K562 (cell line): ENCODE data around the gene MAP3K14. TPM values are rescaled to one million over a fixed set of nuclear protein-coding genes. Genes with fewer than 3 reads are reported as not detected.

Source experiments
- ATAC-seq: fragments of 200-7000 bp; cut with Tn5 transposase; 3 replicates; pipeline ENCODE4 v1.9.1; 2020; ENCODE audit warnings: moderate library complexity
- BruUV-seq: library from RNA; stranded (reverse); fragments of 400-500 nt; replicated peaks from 2 replicates; lab custom pipeline; 2021; lab: Mats Ljungman, UMichigan
- CTCF ChIA-PET: fragments of 300-600 bp; formaldehyde crosslinking; extraction: SDS; loops from one replicate; lab custom pipeline; 2021; ENCODE audit warnings: low intra/inter-chr PET ratio; lab: Yijun Ruan, JAX
- POLR2A ChIA-PET: fragments of 300-600, 350-650 bp; sonication (Branson Sonifier 250); formaldehyde crosslinking; extraction: SDS; loops from one replicate; lab custom pipeline; 2021; ENCODE audit warnings: antibody characterized with exemption, inconsistent platforms; lab: Yijun Ruan, JAX
- DNase-seq, 4 experiments: peaks; one replicate each; pipeline versions ENCODE4 v3.0.0 to v3.0.0-alpha.2; 2011 to 2018; ENCODE audit warnings: low spot score in 3 of 4, mixed read lengths in 3 of 4; ENCODE audit errors: extremely low read depth in 1 of 4
- FAIRE-seq: peaks from 2 replicates; lab custom pipeline; 2011; peaks lifted over from hg19 to GRCh38; lab: Jason Lieb, UNC
- H2AFZ ChIP-seq: 2 replicates; pipeline ENCODE4 v1.6.0; 2011; ENCODE audit warnings: low read depth, low read length, control low read depth, inconsistent platforms
- H3K27ac ChIP-seq: fragments of 200-600 bp; 3 replicates; pipeline ENCODE4 v1.8.0; 2011; ENCODE audit warnings: low read depth, mild to moderate bottlenecking, control low read depth, inconsistent platforms, low read length, moderate library complexity, mixed read lengths; ENCODE audit errors: extremely low read depth
- H3K27me3 ChIP-seq, 2 experiments: fragments of 300-600 bp in 1 of 2; 2 replicates in 1 of 2; 3 replicates in 1 of 2; pipeline versions ENCODE4 v1.6.0 to v1.8.0; 2011; ENCODE audit warnings: inconsistent platforms in 2 of 2, low read length in 2 of 2, mild to moderate bottlenecking in 1 of 2, mixed read lengths in 1 of 2, moderate library complexity in 1 of 2; ENCODE audit not compliant: control insufficient read depth in 2 of 2, insufficient read depth in 2 of 2
- H3K36me3 ChIP-seq: fragments of 300-600 bp; 3 replicates; pipeline ENCODE4 v1.8.0; 2011; ENCODE audit warnings: mild to moderate bottlenecking, low read length, inconsistent platforms; ENCODE audit not compliant: control insufficient read depth, insufficient read depth
- H3K4me1 ChIP-seq, 2 experiments: fragments of 200-600 bp in 1 of 2; replicated peaks in 1 of 2; 2 replicates in 1 of 2; 3 replicates in 1 of 2; pipeline versions ENCODE4 v1.5.1 to v1.8.0; 2011; ENCODE audit warnings: inconsistent platforms in 2 of 2, low read length in 2 of 2, mild to moderate bottlenecking in 1 of 2, mixed read lengths in 1 of 2, moderate library complexity in 1 of 2; ENCODE audit not compliant: control insufficient read depth in 2 of 2, insufficient read depth in 2 of 2
- H3K4me2 ChIP-seq: 2 replicates; pipeline ENCODE4 v1.6.1; 2011; ENCODE audit warnings: low read length, control low read depth, inconsistent platforms, mixed read lengths; ENCODE audit not compliant: insufficient read depth
- H3K4me3 ChIP-seq: fragments of 200-600 bp; sonication (generic), shearing (Covaris generic); 2 replicates; pipeline ENCODE4 v1.5.1; 2016; ENCODE audit warnings: control low read depth, inconsistent platforms
- H3K79me2 ChIP-seq: fragments of 200-600 bp; 3 replicates; pipeline ENCODE4 v1.8.0; 2011; ENCODE audit warnings: low read length, inconsistent platforms; ENCODE audit not compliant: control insufficient read depth, insufficient read depth
- H3K9ac ChIP-seq, 2 experiments: 2 replicates each; pipeline versions ENCODE4 v1.6.0 to v1.6.1; 2011; ENCODE audit warnings: low read depth in 2 of 2, low read length in 2 of 2, control low read depth in 1 of 2, inconsistent platforms in 1 of 2, mild to moderate bottlenecking in 1 of 2, mixed read lengths in 1 of 2; ENCODE audit not compliant: insufficient read depth in 1 of 2
- H3K9me1 ChIP-seq: one replicate; pipeline ENCODE4 v1.6.0; 2011; ENCODE audit warnings: inconsistent platforms, mild to moderate bottlenecking, low read length, moderate library complexity; ENCODE audit not compliant: control insufficient read depth, insufficient read depth
- H3K9me3 ChIP-seq: replicated peaks from 2 replicates; pipeline ENCODE4 v1.5.1; 2011; ENCODE audit warnings: low read depth, low read length, inconsistent platforms; ENCODE audit not compliant: control insufficient read depth, insufficient read depth
- H4K20me1 ChIP-seq: replicated peaks from 2 replicates; pipeline ENCODE4 v1.6.1; 2011; ENCODE audit warnings: low read length, inconsistent platforms, mixed read lengths; ENCODE audit not compliant: control insufficient read depth, insufficient read depth
- NCOA4 ChIP-seq: fragments of 450-650 bp; IDR thresholded peaks from 2 replicates; pipeline ENCODE4 v1.6.1; 2018; ENCODE audit warnings: mild to moderate bottlenecking; ENCODE audit not compliant: partially characterized antibody
- POLR2G ChIP-seq: fragments of 200-400 bp; formaldehyde crosslinking; IDR thresholded peaks from 2 replicates; pipeline ENCODE4 v1.6.1; 2017; ENCODE audit warnings: low read depth, mild to moderate bottlenecking, antibody characterized with exemption, low read length, moderate library complexity
- PRDM10 ChIP-seq: fragments of 450-650 bp; IDR thresholded peaks from 2 replicates; pipeline ENCODE4 v1.6.1; 2018; ENCODE audit not compliant: partially characterized antibody
- WGBS: fragments of 100-300 bp; shearing (Covaris generic); methylation state at CpG from one replicate; pipeline ENCODE4 v1.1.6; 2016; ENCODE audit warnings: low coverage, mixed read lengths; ENCODE audit not compliant: insufficient coverage; ENCODE audit errors: missing lambda C conversion rate; 5-methylcytosine and 5-hydroxymethylcytosine counted together
- in situ Hi-C: fragments of 300-500 bp; cut with MboI; formaldehyde crosslinking; loops from 4 replicates; pipeline ENCODE4 v1.15.0; 2018; ENCODE audit warnings: inconsistent platforms, mixed read lengths
- intact Hi-C: fragments of 100-400 bp; cut with micrococcal nuclease; formaldehyde crosslinking; loops from 2 replicates; pipeline ENCODE4 v1.14.2; 2022
- polyA plus RNA-seq, 8 experiments: library from polyadenylated mRNA; depleted of rRNA in 4 of 8; stranded (reverse) in 5 of 8; unstranded in 3 of 8; fragments of >200 nt; fragmentation: Nextera tagmentation in 2 of 8; fragmentation: Illumina TruSeq in 1 of 8; extraction: Ambion mirVana in 2 of 8; extraction: Trizol in 1 of 8; gene quantifications; 2 replicates each; pipeline versions ENCODE4 v1.2.1 to v1.2.3, GENCODE V29; 2011 to 2014; ENCODE audit warnings: inconsistent platforms in 1 of 8, missing spikeins in 1 of 8
- total RNA-seq, 7 experiments: library from RNA; depleted of rRNA in 6 of 7; stranded (reverse); fragments of >200 nt in 6 of 7; fragmentation: Illumina TruSeq in 2 of 7; extraction: Trizol in 2 of 7; gene quantifications; 2 replicates each; pipeline versions ENCODE4 v1.2.1 to v1.2.3, GENCODE V29; 2011 to 2021; ENCODE audit warnings: low replicate concordance in 1 of 7

The MAP3K14 gene
- total and polyA plus RNA-seq, 9 of the 15 experiments (the other 6 are each of a cell fraction or from before 2014, with no cell fraction given) = 0.45 to 8.7 (median 3.2) TPM

GRCh38 chr17:45266372-45266926, 50.4 kb downstream of the MAP3K14 start:
- ATAC-seq = no peak
- Histone ChIP-seq H3K9me1 (no peaks in the 10 kb centered on the region), H3K27ac (no peak overlapping the region), H3K9me3 (no peaks in the 10 kb centered on the region), H3K4me2 (no peak overlapping the region), H3K36me3 (peaks cover 81% of the 10 kb centered on the region), H3K79me2 (no peaks in the 10 kb centered on the region), H3K9ac (no peak overlapping the region), H3K4me3 (no peak overlapping the region), H3K27me3 (no peaks in the 10 kb centered on the region), H2AFZ (no peak overlapping the region), H4K20me1 (0 out of 2 replicates have a peak, but pooled peaks cover 7% of the 10 kb centered on the region), H3K4me1 (peaks cover 0 to 24% of the 10 kb centered on the region in 2 experiments; a peak in 1 of 5 replicates)
- intact Hi-C loops (no loop called here), in situ Hi-C loops (no loop called here)
- TF ChIP-seq PRDM10 (peak; percentile 15), POLR2G (peak; percentile 36; the same call in 1 of the 2 replicates), NCOA4 (no peak)
- no TSS peak for BruUV-seq
- ChIA-PET CTCF (no interaction called here), POLR2A (interaction anchor here (0.7 to 2.4 kb wide), 4 partner anchors 10 to 170 kb away, joined by 3 to 13 read pairs (median 4); no protein-coding TSS in a partner anchor)
- no peak for DNase-seq
- FAIRE-seq = no peak
- 89% methylated on average over 8 of the region's 13 CpGs for WGBS
